ENCODE measurements around the gene SRSF2.
A peak's percentile ranks its signal among the peaks of the same experiment; 100 is the strongest.
"Not testable (repeated sequence)": the region's sequence is repeated elsewhere in the genome, so short reads cannot be mapped to it uniquely, and the experiment has no call there.

The SRSF2 gene, protein sequence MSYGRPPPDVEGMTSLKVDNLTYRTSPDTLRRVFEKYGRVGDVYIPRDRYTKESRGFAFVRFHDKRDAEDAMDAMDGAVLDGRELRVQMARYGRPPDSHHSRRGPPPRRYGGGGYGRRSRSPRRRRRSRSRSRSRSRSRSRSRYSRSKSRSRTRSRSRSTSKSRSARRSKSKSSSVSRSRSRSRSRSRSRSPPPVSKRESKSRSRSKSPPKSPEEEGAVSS

DNA sequence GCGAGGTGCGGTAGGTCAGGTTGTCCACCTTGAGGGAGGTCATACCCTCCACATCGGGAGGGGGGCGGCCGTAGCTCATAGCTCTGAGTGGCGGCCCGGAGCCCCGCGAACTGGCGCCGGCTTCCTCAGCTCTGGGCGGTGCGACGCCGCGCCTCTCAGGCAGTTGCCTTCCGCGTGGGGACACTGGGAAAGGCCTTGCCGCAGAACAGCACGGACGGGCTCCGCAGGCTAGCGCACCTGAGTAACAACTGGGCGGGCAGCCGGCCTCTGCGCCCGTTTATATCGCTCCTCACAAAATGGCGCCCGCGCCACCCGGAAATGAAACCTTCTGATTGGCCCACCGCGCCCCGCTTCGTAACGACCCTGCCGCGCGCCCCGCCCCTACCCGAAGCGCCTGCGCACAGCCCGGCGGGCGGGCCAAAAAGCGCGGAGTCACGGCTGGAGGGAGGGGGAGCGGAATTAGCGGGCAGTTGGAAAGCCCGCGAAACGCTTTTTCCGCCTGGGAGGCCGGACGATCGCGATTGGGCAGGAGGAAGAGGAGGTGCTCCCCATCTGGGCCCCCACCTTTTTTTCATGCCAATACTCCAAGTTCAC, at the start of gene SRSF2:
TSS of gene SRSF2 (minus strand) at position 250 of the 594 bp plus-strand sequence. CDS start at position 79, 171 bp downstream.
- DNase-seq, result peak; percentile 98

DNA sequence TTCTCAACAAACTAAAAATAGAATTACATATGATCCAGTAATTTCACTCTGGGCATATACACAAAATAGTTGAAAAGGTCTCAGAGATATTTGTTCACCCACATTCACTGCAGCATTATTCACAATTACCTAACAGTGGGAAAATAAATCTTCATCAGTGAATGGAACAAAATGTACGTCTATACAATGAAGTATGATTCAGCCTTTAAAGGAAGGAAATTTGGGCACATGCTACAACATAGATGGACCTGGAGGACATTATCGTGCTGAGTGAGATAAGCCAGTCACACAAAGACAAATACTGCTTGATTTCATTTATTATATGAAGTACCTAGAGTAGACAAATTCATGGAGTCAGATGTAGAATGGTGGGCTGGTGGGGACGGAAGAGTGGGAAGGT, 47.8 kb upstream of the SRSF2 start:
- DNase-seq, result no peak

DNA sequence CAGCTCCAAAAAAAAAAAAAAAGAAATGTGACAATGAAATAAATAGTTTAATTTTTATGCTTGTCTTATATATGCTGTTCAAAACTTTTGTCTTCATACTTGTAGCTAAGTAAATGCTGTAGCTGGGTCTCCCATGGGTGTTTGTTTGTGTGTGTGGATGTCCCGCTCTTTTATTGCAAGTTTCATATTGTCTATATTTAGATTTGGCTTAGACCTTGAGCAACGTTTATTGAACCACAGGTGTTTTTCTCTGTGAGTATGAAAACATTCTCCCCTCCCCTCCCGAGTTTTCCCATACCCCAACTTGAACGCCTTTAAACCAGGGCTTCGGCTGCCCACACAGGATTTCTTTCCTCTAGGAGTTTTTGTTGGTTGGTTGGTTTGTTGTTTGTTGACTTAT, 46.0 kb upstream of the SRSF2 start:
- DNase-seq, result no peak

DNA sequence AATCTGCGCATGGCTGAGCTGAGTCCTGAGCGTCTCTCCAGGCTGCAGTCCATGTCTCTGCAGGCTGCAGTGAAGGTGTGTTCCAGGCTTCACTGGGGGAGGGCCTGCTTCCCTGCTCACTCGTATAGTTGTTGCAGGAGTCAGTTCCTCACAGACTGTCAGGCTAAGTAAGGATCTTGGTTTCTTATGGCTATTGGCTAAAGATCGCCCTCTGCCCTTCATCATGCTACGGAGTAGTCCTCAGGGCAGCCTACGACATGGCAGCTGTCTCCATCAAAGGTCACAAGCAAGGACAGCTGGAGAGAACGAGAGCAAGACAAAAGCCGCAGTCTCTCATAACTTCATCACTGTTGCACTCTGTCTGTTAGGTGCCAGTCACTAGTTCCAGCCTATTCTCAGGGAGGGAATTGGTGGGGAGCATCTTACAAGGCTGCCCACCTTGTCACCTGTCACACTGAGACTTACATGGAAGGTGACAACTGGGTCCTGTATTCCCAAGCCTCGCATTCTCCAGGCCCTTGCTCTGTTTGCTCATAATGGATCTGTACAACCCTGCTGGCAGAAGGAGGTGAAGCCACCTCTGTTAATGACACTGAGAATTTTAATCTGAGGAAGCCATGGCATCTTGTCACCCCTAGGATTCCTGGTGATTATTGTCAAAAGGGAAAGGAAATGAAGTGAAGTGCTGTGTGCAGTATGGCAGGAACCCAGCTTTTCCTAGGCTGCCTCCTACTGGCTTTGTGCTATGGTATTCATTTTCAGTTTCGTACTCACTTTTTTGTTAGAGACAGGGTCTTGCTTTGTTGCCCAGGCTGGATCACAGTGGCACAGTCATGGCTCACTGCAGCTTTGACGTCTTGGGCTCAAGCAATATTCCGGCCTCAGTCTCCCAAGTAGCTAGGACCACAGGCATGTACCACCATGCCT, 44.2 kb upstream of the SRSF2 start:
- no peak for DNase-seq

DNA sequence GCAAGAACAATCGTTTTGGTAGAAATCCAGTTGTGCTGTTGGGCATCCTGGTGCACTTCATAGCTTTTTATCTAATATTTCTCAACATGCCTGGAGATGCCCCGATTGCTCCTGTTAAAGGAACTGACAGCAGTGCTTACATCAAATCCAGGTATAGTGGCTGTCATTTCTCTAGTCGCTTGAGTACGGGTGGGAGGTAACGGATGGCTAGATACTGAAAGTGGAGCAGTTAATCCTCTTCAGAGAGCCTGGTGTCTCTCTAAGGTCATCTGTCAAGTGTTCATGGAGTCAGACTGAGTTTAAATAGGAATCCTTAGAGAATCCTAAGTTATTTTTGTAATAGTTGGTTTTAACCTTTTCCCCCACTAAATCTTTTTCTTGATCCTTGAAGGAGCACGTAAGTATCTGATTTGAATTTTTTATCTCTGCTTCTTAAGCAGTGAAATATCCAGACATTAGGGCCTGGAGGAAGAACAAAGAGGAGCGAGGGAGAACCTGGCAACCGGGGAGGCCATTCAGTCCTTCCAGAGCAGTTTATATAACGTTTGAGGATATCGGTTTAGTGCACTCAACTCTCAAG, 38.0 kb upstream of the SRSF2 start:
- DNase-seq, result no peak

DNA sequence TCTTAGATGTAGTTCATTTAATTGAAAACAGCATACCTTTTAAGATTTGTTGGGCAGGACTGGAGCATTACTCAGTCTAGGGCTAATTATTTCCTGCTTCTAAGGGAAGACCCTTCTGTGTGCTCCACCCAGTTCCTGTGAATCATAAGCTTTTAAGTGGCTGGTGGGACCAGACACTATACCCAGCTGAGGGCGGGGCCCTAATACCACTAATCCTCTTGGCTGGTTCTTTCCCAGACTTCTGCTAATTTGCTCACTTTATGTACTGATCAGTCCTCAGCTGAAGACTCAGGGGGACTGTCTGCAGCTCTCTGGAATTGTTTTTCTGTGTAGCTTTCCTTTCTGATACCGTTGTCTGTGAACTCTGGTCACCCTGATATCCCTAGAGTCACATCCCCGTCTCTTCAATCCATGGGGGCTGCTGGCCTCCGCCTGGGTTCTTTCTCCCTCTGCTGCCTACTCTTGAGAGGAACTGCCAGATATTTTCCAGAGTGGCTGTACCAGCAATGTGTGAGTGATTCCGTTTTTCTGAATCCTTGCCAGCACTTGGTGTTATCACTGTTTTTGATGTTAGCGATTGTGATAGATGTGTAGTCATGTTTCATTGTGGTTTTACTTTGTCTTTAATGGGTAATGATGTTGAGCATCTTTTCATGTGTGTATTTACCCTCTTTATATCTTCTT, 35.9 kb upstream of the SRSF2 start:
- no peak for DNase-seq

DNA sequence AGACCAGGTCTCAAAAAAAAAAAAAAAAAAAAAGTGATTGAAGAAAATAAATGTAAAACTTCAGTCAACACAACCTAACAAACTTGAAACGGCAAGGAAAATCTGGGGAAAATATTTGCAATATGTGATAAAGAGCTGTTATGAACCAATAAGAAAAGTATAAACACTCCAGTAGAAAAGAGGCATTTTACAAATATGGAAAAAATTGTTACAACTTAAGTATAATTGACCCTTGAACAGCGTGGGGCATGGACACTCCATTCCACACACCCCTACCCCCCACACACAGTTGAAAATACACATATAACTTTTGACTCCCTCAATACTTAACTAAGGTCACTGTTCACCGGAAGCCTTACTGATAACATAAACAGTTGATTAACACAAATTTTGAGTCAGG, 21.4 kb upstream of the SRSF2 start:
- no peak for DNase-seq

DNA sequence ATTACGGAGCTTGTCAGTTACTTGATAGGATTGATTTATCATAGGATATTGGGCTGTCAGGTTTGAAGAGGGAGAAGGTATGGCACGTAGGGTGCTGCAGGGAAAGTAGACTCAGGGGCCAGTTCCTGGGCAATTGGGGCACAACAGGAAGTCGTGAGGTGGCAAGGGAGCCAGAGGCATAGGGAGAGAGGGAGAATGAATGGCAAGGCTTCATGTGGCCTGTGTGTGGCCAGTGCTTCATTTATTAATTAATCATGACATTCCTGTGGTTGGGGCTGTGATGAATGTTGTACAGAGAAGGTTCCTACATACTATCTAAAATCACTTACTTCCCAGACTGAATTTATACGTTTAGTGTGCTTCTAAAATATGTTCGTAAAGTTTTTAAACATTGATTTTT, 20.1 kb upstream of the SRSF2 start:
- no peak for DNase-seq

DNA sequence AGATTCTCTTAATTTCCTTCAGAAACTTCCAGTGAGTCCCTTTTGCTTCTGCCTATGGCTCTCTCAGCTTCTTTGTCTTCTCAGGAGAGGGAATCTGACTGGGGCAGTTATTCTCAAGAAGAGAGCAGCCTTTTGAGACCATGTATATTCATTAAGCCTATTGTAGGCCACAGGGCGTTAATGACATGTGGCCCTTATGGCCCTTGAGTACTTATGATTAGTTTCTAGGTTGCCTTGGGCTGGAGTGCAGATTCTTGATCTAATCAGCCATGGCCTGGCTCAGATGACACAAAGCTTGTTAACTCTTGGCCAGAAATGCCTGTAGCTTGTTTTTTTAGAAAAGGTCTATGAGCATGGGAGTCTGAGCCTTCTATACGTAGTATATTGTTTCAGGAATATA, 18.2 kb upstream of the SRSF2 start:
- no peak for DNase-seq

DNA sequence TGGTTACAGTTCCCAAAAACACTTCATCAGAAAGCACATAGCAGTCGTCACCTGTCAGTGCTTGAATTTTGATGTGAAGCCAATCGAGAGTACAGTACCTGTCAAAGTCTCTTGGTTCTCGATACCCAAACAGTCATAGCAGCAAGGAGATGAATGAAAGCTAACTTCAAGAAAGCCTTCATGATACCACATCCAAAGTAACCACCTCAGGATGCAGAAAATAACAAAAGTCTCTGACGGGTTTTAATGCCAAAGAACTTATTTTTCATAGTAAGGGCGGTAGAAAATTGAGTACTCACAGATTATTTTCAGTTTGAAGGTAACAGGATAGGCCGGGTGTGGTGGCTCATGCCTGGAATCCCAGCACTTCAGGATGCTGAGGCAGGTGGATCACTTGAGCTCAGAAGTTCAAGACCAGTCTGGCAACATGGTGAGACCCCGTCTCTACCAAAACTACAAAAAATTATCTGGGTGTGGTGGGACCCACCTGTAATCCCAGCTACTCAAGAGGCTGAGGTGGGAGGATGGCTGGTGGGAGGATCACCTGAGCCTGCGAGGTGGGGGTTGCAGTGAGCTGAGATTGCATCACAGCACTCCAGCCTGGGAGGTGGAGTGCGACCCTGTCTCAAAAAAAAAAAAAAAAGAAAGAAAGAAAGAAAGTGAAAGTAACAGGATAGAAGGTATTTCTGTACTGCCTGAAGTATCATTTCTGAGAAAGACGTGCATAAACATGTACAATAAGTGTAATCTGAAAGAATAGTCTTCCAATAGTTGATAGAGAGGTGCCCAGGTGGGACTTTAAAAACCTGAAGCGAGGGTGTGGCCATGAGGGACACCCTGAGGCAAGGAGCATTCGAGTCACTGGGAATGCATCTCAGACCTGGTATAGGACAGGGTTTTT, 16.2 kb upstream of the SRSF2 start:
- DNase-seq, result no peak

DNA sequence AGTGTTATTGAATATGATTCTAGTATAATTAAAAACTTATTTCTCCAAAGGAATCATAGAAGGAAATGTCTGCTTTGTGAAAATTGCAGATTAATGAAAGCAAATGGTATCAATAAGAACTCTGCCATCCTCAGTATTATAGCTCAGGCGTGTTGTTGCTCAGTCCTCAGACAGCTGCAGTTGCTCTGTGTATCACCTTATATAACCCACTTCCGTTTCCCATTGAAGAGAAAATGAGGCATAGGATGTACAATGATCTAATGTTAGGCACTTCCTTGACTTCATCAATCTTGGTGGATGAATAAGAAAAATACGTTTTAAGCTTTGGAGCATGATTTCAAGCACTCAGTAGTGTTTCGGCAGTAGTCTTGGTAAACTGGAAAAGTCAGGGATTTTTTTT, 14.9 kb upstream of the SRSF2 start:
- no peak for DNase-seq

DNA sequence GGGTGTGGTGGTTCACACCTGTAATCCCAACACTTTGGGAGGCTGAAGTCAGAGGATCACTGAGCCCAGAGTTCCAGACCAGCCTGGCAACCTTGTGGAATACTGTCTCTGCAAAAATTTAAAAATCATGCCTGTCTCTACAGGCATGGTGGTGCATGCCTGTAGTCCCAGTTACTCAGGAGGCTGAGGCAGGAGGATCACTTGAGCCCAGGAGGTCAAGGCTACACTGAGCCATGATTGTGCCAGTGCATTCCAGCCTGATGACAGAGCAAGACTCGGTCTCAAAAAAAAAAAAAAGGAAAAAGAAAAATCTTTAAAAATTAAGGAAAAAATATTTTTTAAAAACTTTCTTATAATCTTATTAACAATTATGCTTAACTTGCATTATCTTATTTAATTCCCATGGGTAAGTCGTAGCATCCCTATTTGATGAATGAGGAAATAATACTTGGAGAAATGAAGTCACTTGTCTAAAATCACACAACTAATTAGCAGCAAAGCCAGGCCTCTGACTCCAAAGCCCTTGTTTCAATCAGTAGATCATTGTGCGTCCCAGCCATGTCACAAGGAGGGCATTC, 14.4 kb upstream of the SRSF2 start:
- DNase-seq, result no peak

DNA sequence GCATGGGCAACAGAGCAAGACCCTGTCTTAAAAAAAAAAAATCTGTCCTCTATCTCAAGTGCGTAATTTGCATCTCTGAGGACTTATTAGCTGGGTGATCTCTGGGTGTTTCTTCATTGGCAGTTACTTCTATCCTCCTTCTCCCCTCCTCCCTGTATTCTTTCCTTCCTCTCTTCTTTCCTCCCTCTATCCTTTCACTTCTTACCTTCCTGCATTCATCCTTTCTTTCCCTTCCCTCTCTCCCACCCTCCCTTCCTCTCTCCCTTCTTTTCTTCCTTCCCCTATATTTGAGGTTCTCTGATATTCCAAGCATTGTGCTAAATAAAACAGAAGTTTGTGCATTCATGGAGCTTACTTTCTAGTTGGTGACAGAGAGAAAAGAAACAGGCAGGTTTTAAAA, 11.5 kb upstream of the SRSF2 start:
- no peak for DNase-seq

DNA sequence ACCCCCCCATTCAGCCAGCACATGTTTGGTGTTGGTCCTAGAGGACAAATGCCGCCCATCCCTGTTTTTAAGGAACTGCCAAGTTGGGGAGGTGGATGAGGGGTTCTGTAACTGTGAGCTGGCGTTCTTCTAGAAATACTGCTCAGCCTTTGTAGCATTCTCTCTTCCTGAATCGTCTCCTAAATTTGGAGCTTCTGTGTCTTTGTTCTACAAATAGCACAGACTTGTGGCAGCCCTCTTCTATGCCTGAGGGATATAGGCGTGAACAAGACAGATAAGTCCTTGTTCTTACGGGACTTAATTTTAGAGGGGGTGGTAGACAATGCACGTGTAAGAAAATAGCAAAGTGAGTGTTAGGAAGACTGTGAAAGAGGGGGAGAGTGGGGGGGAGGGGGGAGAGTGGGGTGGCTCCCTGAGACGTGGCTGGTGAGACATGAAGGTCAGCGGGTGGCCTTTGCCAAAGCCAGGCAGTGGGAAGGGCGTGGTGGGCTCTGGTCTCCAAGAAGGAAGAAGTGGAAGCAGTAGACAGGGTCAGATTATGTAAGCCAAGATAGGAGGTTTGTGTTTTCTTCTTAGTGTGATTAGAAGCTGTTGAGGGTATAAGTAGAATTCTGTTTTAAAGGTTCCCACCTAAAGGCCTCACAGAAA, 10.7 kb upstream of the SRSF2 start:
- no peak for DNase-seq

DNA sequence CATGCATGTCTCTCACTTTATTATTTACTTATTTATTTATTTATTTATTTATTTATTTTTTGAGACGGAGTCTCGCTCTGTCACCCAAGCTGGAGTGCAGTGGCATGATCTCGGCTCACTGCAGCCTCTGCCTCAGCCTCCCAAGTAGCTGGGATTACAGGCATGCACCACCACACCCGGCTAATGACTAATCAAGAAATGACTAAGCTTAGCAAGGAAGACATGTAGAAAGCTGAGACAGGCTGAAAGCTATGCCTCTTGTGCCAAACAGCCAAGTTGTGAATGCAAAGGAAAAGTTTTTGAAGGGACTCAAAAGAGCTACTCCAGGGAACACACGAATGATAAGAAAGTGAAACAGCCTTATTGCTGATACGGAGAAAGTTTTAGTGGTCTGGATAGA, 8.7 kb upstream of the SRSF2 start:
- DNase-seq, result not testable (repeated sequence)

DNA sequence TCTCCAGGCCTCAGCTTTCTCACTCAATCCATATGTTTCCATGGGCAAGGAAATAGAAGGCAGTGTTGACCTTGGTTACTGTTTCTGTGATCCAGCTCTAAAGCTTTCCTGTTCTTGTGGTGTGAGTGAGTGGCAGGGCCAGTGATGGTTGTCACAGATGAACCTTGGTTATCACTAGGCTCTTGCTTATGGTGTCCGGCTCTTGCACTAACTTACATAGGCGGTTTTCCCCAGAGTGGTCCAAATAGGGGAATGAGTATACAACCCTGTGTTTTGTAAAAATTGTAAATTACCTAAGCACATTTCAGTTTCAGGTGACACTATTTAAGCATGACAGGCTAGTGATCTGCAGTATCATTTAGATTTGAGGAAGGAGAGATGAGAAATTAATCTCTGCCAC, 7.6 kb upstream of the SRSF2 start:
- no peak for DNase-seq

DNA sequence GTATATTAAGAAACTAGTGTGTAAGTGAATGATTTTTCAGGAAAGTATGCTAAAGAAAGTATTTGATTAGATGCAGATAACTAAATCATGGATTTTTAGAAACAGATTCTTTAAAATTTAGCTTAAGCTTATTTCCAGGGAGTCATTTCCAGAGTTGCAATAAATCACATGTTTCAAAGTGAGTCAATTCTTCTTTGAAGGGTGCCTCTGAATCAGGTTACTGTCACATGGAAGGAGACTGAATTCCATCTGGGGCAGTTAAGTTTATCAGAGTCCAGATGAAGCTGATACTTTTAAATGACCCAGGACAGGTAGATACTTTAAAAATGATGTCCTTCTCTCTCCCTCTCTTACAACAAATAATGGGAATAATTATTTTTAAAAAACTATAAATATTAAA, 5.8 kb upstream of the SRSF2 start:
- no peak for DNase-seq

DNA sequence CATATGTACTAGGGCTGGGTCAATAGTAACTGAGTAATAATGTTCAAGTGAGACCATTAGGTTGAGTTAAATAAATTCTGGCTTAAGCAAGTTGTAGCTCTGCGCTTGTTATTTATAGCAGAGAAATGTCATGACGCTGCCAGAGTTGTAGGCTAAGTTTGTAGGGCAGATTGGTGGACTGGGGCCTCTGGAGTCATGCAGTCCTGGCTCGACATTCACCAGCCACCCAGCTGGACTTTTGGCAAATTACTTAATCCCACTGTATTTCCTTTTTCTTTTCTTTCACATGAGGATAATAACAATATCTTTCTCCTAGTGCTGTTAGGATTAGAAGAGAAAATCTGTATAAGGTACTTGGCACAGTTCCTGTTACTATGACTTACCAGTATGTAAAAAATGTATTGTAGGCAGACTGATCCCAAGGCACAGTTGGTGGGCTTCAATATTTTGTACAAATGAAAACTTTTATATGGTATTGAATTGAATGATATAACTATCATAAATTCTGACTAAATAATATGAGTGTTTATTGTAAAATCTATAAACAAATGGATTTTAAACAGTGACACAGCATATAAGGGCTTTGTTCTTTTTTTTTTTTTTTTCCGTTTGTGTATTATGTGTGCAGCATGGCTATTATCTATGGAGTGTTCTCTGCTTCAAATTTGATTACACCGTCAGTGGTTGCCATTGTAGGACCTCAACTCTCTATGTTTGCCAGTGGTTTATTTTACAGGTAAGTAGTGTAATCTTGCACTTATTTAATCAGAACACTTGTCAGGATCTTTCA, 3.4 kb upstream of the SRSF2 start:
- no peak for DNase-seq

DNA sequence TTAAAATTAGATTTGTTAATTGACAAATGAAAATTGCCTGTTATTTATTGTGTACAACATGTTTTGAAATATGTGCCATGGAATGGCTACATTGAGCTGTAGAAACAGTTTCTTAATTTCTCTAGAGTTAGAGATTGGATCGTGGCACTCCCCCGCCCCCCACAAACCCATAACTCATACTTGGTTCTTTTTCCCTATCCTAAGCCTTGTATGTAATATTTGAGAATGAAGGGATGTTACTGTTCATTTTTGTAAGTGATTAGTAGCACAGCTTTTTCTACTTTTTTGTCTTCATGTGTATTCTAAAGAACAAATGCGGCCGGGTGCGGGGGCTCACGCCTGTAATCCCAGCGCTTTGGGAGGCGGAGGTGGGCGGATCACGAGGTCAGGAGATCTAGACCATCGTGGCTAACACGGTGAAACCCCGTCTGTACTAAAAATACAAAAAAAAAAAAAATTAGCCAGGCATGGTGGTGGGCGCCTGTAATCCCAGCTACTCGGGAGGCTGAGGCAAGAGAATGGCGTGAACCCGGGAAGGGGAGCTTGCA, 2.5 kb upstream of the SRSF2 start:
- not testable (repeated sequence) for DNase-seq

DNA sequence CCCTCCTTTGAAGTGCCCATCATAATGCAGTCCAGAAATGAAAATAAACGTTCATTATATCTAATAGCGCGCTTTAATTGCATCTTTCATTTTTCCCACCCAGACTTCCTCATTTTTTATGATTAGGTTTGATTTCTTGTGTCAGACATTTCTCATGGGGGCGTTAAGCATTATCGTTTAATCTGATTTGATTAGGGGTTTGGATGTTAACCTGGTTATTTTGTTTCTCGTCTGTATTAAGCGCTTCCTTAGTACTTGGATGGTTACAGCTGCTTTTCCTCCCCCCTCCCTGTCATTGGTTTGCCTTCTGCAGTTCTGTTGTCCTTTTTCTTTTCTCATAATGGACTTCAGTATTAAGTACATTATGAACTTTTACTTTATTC, 1.3 kb upstream of the SRSF2 start:
- DNase-seq, result no peak

Measured in NCI-H1092 (cell line).